Mesendoderm (in vitro differentiated cells): ENCODE results near the gene ZBTB49. TPM values are rescaled to one million over a fixed set of nuclear protein-coding genes. Genes with fewer than 3 reads are reported as not detected.
A peak's percentile ranks its signal among the peaks of the same experiment; 100 is the strongest.

Experiments used
- DNase-seq: peaks from one replicate; pipeline ENCODE4 v3.0.0; 2013
- H2AK5ac ChIP-seq: 2 replicates; pipeline ENCODE4 v1.6.1; 2013; ENCODE audit warnings: low read length, inconsistent platforms
- H2BK120ac ChIP-seq: 2 replicates; pipeline ENCODE4 v1.6.1; 2013; ENCODE audit warnings: low read depth, mild to moderate bottlenecking, low read length, moderate library complexity, mixed read lengths
- H2BK15ac ChIP-seq: replicated peaks from 2 replicates; pipeline ENCODE4 v1.6.1; 2013; ENCODE audit warnings: low read depth, mild to moderate bottlenecking, moderate library complexity
- H2BK5ac ChIP-seq: 2 replicates; pipeline ENCODE4 v1.6.1; 2013; ENCODE audit warnings: low read length, inconsistent platforms
- H3K18ac ChIP-seq: 2 replicates; pipeline ENCODE4 v1.6.1; 2013; ENCODE audit warnings: mild to moderate bottlenecking, low read length, mixed read lengths
- H3K23ac ChIP-seq: one replicate; pipeline ENCODE4 v1.6.1; 2013; ENCODE audit warnings: low read length
- H3K27ac ChIP-seq: 2 replicates; pipeline ENCODE4 v1.5.1; 2013; ENCODE audit warnings: low read depth, mild to moderate bottlenecking, inconsistent platforms, low read length, moderate library complexity
- H3K27me3 ChIP-seq: 2 replicates; pipeline ENCODE4 v1.6.1; 2013; ENCODE audit warnings: low read length, control low read depth, mild to moderate bottlenecking, inconsistent platforms; ENCODE audit not compliant: insufficient read depth, poor library complexity
- H3K36me3 ChIP-seq: 2 replicates; pipeline ENCODE4 v1.6.1; 2013; ENCODE audit warnings: low read length, inconsistent platforms; ENCODE audit not compliant: control insufficient read depth, insufficient read depth
- H3K4ac ChIP-seq: one replicate; pipeline ENCODE4 v1.6.1; 2013; ENCODE audit warnings: low read depth, mild to moderate bottlenecking, low read length, moderate library complexity
- H3K4me1 ChIP-seq: 2 replicates; pipeline ENCODE4 v1.6.1; 2013; ENCODE audit warnings: low read depth, low read length, inconsistent platforms; ENCODE audit not compliant: control insufficient read depth
- H3K4me2 ChIP-seq: 2 replicates; pipeline ENCODE4 v1.6.1; 2013; ENCODE audit warnings: low read length
- H3K4me3 ChIP-seq: 2 replicates; pipeline ENCODE4 v1.5.1; 2013; ENCODE audit warnings: mild to moderate bottlenecking, low read length
- H3K56ac ChIP-seq: one replicate; pipeline ENCODE4 v1.6.1; 2013; ENCODE audit warnings: low read length
- H3K79me1 ChIP-seq: 2 replicates; pipeline ENCODE4 v1.6.1; 2013; ENCODE audit warnings: low read length, inconsistent platforms
- H3K79me2 ChIP-seq: 2 replicates; pipeline ENCODE4 v1.6.1; 2013; ENCODE audit warnings: mild to moderate bottlenecking, low read length; ENCODE audit not compliant: control insufficient read depth, insufficient read depth
- H3K9ac ChIP-seq: 2 replicates; pipeline ENCODE4 v1.6.1; 2013; ENCODE audit warnings: low read length, inconsistent platforms
- H4K5ac ChIP-seq: one replicate; pipeline ENCODE4 v1.6.1; 2013; ENCODE audit warnings: low read length
- H4K8ac ChIP-seq: one replicate; pipeline ENCODE4 v1.6.1; 2013; ENCODE audit warnings: low read depth, mild to moderate bottlenecking, control low read depth, low read length, moderate library complexity
- WGBS: extraction: QIAGEN DNeasy Blood & Tissue Kit; methylation state at CpG from one replicate; pipeline ENCODE4 v1.1.7; 2013; ENCODE audit warnings: low lambda C conversion rate, missing lambda C conversion rate; ENCODE audit not compliant: insufficient coverage; ENCODE audit errors: extremely low coverage; 5-methylcytosine and 5-hydroxymethylcytosine counted together
- polyA plus RNA-seq, 2 experiments: library from polyadenylated mRNA; stranded (reverse); fragments of 200-250 nt; gene quantifications; one replicate each; pipeline ENCODE4 v1.2.3, GENCODE V29; 2013

ZBTB49 gene
- 3.3 TPM for polyA plus RNA-seq (2013, experiment 1 of 2)
- polyA plus RNA-seq (2013, experiment 2 of 2): 3.3 TPM

GRCh38 chr4:4289941-4290850 lies at the start of gene ZBTB49, which contains the start of gene LYAR:
ZBTB49 (plus strand) TSS chr4:4290251; CDS start chr4:4299946, 9,695 bp downstream.
LYAR (minus strand) TSS chr4:4290154; CDS start chr4:4283742, 6,412 bp downstream.
- H2AK5ac ChIP-seq: no peak within 1 kb of the TSS
- H4K8ac ChIP-seq: no peak within 1 kb of the TSS
- no peak within 1 kb of the TSS for H4K5ac ChIP-seq
- H2BK15ac ChIP-seq: no peak within 1 kb of the TSS
- H3K18ac ChIP-seq: no peak within 1 kb of the TSS
- peaks cover 3% of the 10 kb centered on the region for H3K36me3 ChIP-seq
- no peak within 1 kb of the TSS for H3K4ac ChIP-seq
- no peak within 1 kb of the TSS for H2BK5ac ChIP-seq
- H3K27me3 ChIP-seq: no peaks in the 10 kb centered on the region
- H3K56ac ChIP-seq: peak within 1 kb of the TSS; percentile 91
- peak within 1 kb of the TSS; percentile 84 for H3K9ac ChIP-seq
- DNase-seq: peak; percentile 95
- H3K23ac ChIP-seq: peak within 1 kb of the TSS; percentile 7
- no peak within 1 kb of the TSS for H2BK120ac ChIP-seq
- H3K79me2 ChIP-seq: peaks cover 29% of the 10 kb centered on the region
- H3K4me2 ChIP-seq: peak within 1 kb of the TSS; percentile 93
- no peak within 1 kb of the TSS for H3K27ac ChIP-seq
- peak within 1 kb of the TSS; percentile 83 for H3K4me3 ChIP-seq
- WGBS: no CpG with 5 or more reads among the region's 77 CpGs
- peaks cover 34% of the 10 kb centered on the region for H3K79me1 ChIP-seq
- peaks cover 4% of the 10 kb centered on the region for H3K4me1 ChIP-seq

- H3K4ac ChIP-seq: no peak overlapping the region
- no CpG with 5 or more reads among the region's 1 CpG for WGBS
- H3K36me3 ChIP-seq: peaks cover 6% of the 10 kb centered on the region
Observed at GRCh38 chr4:4245172-4245571, 44.9 kb upstream of the ZBTB49 start.

GRCh38 chr4:4247696-4248028 lies 42.4 kb upstream of the ZBTB49 start:
- peak overlapping the region; percentile 70 for H3K18ac ChIP-seq
- no peaks in the 10 kb centered on the region for H3K79me2 ChIP-seq
- no peak overlapping the region for H2BK5ac ChIP-seq
- peaks cover 3% of the 10 kb centered on the region for H3K36me3 ChIP-seq
- peak overlapping the region; percentile 90 for H3K4me2 ChIP-seq
- no peak overlapping the region for H2BK15ac ChIP-seq
- no peak overlapping the region for H2AK5ac ChIP-seq
- H3K9ac ChIP-seq: peak overlapping the region; percentile 97
- peaks cover 5% of the 10 kb centered on the region for H3K4me1 ChIP-seq
- H3K79me1 ChIP-seq: peaks cover 3% of the 10 kb centered on the region
- no peak for DNase-seq
- no CpG with 5 or more reads among the region's 12 CpGs for WGBS
- H3K4ac ChIP-seq: peak overlapping the region; percentile 56
- peak overlapping the region; percentile 97 for H3K4me3 ChIP-seq
- peak overlapping the region; percentile 56 for H4K8ac ChIP-seq
- no peak overlapping the region for H2BK120ac ChIP-seq
- peak overlapping the region; percentile 92 for H3K27ac ChIP-seq
- H3K27me3 ChIP-seq: no peaks in the 10 kb centered on the region
- peak overlapping the region; percentile 98 for H3K56ac ChIP-seq
- H4K5ac ChIP-seq: peak overlapping the region; percentile 93
- no peak overlapping the region for H3K23ac ChIP-seq

More at GRCh38 chr4:4245172-4245571, 44.9 kb upstream of the ZBTB49 start:
- Histone ChIP-seq H3K18ac (no peak overlapping the region), H3K4me3 (no peak overlapping the region), H3K27ac (no peak overlapping the region), H4K8ac (no peak overlapping the region), H3K56ac (no peak overlapping the region), H3K79me1 (peaks cover 3% of the 10 kb centered on the region), H3K4me1 (peaks cover 5% of the 10 kb centered on the region), H3K79me2 (no peaks in the 10 kb centered on the region), H4K5ac (no peak overlapping the region), H2BK5ac (no peak overlapping the region), H2AK5ac (no peak overlapping the region), H3K23ac (no peak overlapping the region), H3K9ac (no peak overlapping the region), H2BK15ac (no peak overlapping the region), H2BK120ac (no peak overlapping the region), H3K4me2 (no peak overlapping the region), H3K27me3 (no peaks in the 10 kb centered on the region)
- DNase-seq: no peak

GRCh38 chr4:4248029-4248884 lies 41.8 kb upstream of the ZBTB49 start, which contains the start of gene TMEM128:
TMEM128 (minus strand) TSS chr4:4248223; CDS start chr4:4248202, 21 bp downstream.
- peak; percentile 96 for DNase-seq
- Histone ChIP-seq H2BK120ac (no peak within 1 kb of the TSS), H3K9ac (peak within 1 kb of the TSS; percentile 97), H3K56ac (peak within 1 kb of the TSS; percentile 98), H3K79me2 (no peaks in the 10 kb centered on the region), H3K27me3 (no peaks in the 10 kb centered on the region), H2AK5ac (no peak within 1 kb of the TSS), H3K18ac (peak within 1 kb of the TSS; percentile 70), H3K4me3 (peak within 1 kb of the TSS; percentile 97), H2BK15ac (no peak within 1 kb of the TSS), H3K4ac (peak within 1 kb of the TSS; percentile 56), H3K79me1 (peaks cover 3% of the 10 kb centered on the region), H2BK5ac (no peak within 1 kb of the TSS), H3K23ac (no peak within 1 kb of the TSS), H3K36me3 (peaks cover 3% of the 10 kb centered on the region), H3K27ac (peak within 1 kb of the TSS; percentile 92), H4K8ac (peak within 1 kb of the TSS; percentile 91), H3K4me1 (peaks cover 5% of the 10 kb centered on the region), H3K4me2 (peak within 1 kb of the TSS; percentile 90), H4K5ac (peak within 1 kb of the TSS; percentile 93)
- no CpG with 5 or more reads among the region's 62 CpGs for WGBS

DNA sequence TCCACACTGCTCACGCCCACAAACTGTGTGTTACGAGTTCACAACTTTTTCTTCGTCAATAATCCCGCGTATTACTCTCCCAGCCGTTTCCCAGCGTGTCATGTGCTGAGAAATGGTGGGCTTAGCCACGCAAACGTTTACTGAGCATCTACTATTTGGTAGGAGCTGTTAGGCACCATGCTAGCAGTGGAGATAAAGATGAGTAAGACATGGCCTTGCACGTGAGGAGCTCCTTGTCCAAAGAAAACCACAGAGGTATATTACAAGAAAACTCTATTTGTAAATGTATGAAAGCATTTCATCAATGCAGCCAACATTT lies 41.2 kb upstream of the ZBTB49 start:
- Histone ChIP-seq H2BK15ac (no peak overlapping the region), H4K8ac (peak overlapping the region; percentile 91), H3K36me3 (peaks cover 3% of the 10 kb centered on the region), H3K4me1 (peaks cover 5% of the 10 kb centered on the region), H3K9ac (peak overlapping the region; percentile 97), H2BK120ac (no peak overlapping the region), H3K4ac (peak overlapping the region; percentile 20), H3K4me3 (peak overlapping the region; percentile 97), H2BK5ac (no peak overlapping the region), H3K4me2 (peak overlapping the region; percentile 20), H3K23ac (no peak overlapping the region), H2AK5ac (no peak overlapping the region), H3K56ac (peak overlapping the region; percentile 98), H4K5ac (peak overlapping the region; percentile 85), H3K18ac (no peak overlapping the region), H3K27me3 (no peaks in the 10 kb centered on the region), H3K79me2 (no peaks in the 10 kb centered on the region), H3K79me1 (peaks cover 3% of the 10 kb centered on the region), H3K27ac (no peak overlapping the region)
- WGBS: no CpG with 5 or more reads among the region's 10 CpGs
- DNase-seq: no peak
